Activated effector memory CD4-positive, alpha-beta T cell treated with anti-CD3 and anti-CD28 coated beads, Interleukin-2, amount 50 U/mL, for 16 hours (primary cell): Measurements from ENCODE around the gene TTC28.
"Not testable (repeated sequence)": the region's sequence is repeated elsewhere in the genome, so short reads cannot be mapped to it uniquely, and the experiment has no call there.

Source experiments
- DNase-seq: peaks from one replicate; pipeline ENCODE4 v3.0.0-alpha.2; 2020

Gene TTC28

DNA sequence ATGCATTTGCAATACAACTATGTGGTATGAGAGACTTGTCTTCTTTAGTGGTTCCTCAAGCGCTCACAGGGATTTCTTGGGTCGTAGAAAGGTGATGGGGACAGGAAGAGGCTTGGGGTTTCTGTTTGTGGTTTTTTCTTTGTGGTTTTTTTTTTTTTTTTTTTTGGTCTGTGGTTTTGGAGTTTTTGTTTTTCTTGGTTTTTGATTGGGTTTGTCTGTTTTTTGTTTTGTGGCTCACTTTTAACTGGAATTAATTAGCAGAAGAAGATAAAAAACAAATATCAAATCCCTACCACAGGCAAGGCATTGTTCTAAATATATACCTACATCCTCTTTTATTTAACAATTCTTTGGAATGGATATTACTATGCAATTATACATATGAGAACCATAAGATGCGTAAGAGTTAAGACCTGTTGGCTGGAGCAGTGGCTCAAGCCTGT is 5.5 kb downstream of the TTC28 start:
- DNase-seq: no peak

DNA sequence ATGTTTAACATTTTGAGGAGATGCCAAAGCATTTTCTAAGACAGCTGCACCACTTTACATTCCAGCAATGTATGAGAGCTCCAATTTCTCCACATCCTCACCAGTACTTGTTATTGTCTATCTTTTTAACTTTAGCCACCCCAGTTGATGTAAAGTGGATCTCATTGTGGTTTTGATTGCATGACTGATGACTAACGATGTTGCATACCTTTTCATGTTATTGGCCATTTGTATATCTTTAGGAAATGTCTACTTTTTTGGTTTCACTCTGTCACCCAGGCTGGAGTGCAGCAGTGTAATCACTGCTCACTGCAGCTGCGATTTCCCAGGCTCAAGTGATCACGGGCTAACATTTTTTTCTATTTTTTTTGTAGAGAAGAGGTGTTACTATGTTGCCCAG is 8.9 kb downstream of the TTC28 start:
- DNase-seq: no peak

DNA sequence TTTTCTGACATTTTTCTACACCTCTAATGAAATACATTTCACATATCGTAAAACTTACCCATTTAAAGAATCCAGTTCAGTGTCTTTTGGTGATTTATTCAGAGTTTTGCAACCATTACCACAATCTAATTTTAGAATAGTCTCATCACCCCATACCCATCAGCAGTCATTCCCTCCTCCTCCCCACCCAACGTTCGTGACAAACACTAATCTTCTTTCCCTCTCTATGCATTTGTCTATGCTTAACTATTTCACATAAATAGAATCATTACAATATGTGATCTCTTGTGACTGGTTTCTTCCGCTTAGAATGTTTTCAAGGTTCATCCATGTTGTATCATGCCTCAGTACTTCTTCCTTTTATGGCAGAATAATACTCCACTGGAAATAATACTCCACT is 9.5 kb downstream of the TTC28 start:
- DNase-seq: no peak

DNA sequence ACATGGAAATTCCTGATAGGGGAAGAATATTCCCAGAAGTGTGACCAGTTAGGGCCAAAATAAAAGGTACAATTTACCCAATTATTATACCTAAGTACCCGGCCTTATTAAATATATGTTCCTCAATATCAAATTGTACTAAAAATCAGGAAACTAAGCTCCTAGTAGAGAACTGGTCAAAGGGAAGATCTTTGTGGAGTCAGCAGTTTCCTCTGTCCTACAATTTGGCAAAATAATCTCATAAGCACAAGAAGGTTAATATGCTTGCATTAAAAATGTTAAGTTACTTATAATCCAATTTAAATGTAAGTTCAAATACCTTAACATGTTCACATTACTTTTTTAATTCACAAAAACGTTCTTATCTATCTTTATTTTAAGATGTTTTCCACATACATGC is 10.3 kb downstream of the TTC28 start:
- no peak for DNase-seq

DNA sequence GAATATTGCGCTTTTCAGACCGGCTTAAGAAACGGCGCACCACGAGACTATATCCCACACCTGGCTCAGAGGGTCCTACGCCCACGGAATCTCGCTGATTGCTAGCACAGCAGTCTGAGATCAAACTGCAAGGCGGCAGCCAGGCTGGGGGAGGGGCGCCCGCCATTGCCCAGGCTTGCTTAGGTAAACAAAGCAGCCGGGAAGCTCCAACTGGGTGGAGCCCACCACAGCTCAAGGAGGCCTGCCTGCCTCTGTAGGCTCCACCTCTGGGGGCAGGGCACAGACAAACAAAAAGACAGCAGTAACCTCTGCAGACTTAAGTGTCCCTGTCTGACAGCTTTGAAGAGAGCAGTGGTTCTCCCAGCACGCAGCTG is 16.1 kb downstream of the TTC28 start:
- DNase-seq: not testable (repeated sequence)

DNA sequence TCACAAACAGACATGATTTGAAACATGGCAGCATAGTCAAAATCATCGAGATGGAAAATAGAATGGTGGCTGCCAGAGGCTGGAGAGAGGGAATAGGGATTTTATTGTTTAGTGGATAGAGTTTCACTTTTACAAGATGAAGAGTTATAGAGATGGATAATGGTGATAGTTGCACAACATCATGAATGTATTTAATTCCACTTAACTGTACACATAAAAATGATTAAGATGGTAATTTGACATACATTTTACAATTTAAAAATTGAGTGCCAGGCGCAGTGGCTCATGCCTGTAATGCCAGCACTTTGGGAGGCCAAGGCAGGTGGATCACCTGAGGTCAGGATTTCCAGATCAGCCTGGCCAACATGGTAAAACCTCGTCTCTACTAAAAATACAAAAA is 21.2 kb downstream of the TTC28 start:
- DNase-seq: no peak

DNA sequence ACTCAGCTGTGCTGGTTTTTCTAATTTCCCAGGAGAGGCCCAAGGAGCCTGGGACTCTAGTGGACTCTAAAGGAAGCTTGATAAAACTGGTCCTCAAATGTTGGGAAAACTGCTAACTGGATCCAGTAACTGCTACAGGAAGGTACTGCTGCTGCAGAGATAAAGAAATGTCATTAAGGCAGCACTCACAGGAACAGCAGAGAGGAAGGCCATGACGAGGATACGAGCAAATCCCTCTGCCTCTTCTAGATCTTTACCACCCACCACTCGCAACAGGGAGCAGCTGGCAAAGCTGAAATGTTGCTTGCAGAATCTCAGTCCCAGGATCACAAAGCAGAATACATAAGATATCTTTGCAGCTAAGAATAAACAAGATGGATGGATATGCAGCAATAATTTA is 23.5 kb downstream of the TTC28 start:
- no peak for DNase-seq

DNA sequence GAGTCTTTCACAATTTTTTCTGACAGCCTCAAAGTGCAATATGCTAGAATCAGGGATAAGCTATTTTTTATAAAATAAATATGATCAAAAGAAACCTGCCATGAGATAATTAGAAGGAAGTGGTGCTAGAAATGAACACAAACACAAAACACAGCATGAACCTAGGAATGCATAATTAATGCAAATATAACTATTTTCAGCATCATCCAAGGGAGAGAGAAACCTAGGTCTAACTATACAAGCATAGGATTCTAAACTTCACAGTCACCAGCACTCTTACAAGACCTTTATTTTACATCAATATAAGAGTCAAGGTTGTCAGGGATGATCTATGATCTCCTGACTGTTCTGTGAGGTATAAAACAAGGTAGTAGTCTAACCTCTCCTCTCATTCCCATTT is 29.2 kb downstream of the TTC28 start:
- no peak for DNase-seq

DNA sequence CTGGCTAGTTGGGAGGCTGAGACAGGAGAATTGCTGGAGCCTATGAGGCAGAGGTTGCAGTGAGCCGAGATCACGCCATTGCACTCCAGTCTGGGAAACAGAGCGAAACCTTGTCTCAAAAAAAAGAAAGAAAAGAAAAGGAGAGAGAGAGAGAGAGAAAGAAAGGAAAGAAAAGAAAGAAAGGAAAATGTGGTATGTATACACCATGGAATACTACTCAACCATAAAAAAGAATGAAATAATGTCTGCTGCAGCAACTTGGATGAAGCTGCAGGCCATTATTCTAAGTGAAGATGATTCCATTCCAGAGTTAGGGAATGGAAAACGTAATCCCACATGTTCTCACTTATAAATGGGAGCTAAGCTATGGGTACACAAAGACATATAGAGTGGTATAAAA is 30.8 kb downstream of the TTC28 start:
- DNase-seq: no peak

DNA sequence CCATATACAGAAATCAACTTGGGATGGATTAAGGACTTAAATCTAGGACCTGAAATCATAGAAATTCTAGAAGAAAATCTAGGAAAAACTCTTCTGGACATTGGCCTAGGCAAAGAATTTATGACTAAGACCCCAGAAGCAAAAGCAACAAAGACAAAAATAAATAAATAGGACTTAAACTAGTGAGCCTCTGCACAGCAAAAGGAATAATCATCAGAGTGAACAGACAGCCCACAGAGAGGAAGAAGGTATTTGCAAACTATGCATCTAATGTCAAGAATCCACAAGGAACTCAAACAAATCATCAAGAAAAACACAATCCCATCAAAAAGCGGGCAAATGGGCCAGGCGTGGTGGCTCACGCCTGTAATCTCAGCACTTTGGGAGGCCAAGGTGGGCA is 32.4 kb downstream of the TTC28 start:
- no peak for DNase-seq

DNA sequence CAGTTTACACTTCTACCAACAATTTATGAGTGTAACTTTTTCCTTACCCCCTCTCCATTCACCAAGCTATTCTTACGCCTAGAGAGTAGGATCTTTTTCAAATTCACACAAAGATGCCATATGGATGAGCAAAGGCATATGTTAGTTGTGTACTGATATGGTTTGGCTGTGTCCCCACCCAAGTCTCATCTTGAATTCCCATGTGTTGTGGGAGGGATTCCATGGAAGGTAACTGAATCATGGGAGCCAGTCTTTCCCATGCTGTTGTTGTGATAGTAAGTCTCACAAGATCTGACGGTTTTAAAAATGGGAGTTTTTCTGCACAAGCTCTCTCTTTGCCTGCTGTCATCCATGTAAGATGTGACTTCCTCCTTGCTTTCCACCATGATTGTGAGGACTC is 40.3 kb downstream of the TTC28 start:
- no peak for DNase-seq

DNA sequence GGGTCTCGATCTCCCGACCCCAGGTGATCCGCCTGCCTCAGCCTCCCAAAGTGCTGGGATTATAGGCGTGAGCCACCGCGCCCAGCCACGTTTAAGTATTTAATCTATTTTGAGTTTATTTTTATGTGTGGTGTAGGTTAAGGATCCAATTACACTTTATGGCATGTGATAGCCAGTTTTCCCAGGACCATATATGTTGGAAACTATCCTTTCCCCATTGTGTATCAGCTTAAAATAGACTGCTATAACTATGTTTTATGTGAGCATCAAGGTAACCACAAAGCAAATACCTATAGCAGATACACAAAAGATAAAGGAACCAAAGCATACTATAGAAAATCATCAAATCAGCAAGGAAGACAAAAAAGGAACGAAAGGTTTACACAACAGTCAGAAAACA is 42.4 kb downstream of the TTC28 start:
- DNase-seq: no peak

DNA sequence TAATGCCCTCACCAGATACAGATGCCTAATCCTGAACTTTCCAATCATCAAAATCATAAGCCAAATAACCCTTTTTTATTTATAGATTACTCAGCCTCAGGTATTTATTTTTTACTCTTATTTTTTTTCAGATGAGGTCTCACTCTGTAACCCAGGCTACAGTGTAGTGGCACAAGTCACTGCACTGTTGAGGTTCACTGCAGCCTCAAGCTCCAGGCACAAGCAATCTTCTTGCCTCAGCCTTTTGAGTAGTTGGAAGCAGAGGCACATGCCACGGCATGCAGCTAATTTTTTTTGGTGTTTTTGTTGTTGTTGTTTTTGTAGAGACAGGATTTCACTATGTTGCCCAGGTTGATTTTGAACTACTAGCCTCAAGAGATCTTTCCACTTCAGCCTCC is 49.5 kb downstream of the TTC28 start:
- DNase-seq: no peak

DNA sequence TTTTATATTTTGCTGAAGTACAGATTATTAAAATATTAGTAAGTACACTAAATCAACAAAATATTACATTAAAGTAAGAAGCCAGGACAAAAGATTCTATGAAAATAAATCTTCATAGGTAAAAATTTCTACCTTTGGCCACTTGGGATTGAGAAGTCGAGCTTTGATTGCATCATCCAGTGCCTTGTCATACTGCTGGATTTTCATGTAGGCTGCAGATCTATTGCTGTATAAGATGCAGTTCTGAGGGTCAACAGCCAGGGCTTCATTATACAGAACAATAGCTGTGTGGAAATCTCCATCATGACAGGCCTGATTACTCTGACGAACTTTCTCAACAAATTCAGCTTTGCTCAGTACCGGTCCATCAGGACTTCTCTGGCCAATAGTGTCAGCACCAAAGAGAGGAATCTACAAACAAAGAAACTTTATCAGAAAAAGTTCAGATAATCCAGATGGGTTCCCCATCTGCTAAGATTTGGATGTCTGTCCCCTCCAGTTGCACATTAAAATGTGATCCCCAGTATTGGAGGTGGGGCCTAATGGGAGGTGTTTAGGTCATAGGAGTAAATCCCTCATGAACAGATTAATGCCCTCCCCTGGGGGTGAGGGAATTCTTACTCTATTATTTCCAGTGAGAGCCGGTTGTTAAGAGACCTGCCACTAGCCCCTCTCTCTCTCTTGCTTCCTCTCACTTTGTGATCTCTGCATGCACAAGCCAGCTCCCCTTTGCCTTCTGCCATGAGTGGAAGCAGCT is 50.0 kb downstream of the TTC28 start:
- no peak for DNase-seq

DNA sequence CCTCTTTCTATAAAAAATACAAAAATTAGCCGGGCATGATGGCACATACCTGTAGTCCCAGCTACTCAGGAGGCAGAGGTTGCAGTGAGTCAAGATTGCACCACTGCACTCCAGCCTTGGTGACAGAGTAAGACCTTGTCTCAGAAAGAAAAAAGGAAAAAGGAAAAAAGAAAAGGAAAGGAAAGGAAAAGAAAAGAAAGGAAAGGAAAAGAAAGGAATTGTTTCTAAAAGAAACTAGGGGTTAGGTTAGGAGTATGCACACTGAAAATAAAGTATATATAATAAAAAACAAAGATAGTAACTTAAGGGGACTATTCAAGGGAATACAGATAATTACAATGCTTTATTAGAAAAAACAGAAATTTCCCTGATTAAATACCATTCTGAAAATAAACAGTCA is 50.9 kb downstream of the TTC28 start:
- no peak for DNase-seq

DNA sequence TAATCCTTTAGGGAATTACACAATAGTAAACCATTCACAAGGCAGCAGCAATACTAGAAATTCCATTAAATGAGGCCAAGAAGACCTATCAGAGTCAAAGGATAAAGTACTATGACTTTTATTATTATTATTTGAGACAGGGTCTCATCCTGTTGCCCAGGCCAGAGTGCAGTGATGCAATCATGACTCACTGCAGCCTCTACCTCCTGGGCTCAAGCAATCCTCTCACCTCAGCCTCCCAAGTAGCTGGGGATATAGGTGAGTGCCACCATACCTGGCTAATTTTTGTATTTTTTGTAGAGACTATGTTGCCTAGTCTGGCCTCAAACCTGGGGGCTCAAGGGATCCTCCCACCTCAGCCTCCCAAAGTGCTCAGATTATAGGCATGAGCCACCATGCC is 51.8 kb downstream of the TTC28 start:
- no peak for DNase-seq

DNA sequence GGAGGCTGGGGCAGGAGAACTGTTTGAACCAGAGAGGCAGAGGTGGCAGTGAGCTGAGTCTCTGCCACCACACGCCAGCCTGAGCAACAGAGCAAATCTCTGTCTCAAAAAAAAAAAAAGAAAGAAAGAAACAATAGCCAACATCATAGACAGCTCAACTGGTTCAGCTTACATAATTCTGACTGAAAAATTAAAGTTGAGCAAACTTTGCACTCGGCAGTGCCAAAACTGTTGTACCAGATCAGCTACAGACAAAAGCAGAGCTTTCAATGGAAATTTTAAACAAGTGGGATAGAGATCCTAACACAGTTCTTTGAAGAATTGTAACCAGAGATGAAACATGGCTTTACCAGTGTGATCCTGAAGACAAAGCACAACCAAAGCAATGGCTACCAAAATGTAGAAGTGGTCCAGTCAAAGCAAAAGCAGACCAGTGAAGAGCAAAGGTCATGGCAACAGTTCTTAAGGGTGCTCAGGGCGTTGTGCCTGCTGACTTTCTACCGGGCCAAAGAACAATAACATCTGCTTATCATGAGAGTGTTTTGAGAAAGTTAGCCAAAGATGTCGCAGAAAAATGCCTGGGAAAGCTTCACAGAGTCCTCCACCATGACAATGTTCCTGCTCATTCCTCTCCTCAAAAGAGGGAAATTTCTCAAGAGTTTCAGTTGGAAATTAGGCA is 59.3 kb downstream of the TTC28 start:
- no peak for DNase-seq

DNA sequence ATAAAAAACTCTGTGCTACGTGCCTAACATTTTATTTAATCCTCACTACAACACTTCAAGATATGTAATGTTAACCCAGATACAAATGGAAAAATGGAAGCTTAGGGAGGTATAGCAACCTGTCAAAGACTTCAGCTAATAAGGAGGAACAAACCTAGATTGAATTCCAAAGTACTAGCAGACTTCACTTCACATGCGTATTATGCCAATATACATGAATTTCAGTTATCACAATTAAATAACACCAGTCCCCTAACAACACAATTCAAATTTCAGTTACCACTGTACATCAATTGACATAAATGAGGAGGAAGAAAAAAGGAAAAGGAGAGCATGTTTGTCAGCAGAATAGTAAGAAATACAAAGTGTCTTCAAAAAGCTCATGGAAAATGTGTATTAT is 60.4 kb downstream of the TTC28 start:
- no peak for DNase-seq

DNA sequence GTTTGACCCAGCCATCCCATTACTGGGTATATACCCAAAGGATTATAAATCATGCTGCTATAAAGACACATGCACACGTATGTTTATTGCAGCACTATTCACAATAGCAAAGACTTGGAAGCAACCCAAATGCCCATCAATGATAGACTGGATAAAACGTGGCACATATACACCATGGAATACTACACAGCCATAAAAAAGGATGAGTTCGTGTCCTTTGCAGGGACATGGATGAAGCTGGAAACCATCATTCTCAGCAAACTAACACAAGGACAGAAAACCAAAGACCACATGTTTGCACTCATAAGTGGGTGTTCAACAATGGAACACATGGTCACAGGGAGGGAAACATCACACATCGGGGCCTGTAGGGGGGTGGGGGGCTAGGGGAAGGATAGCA is 64.2 kb downstream of the TTC28 start:
- DNase-seq: not testable (repeated sequence)

DNA sequence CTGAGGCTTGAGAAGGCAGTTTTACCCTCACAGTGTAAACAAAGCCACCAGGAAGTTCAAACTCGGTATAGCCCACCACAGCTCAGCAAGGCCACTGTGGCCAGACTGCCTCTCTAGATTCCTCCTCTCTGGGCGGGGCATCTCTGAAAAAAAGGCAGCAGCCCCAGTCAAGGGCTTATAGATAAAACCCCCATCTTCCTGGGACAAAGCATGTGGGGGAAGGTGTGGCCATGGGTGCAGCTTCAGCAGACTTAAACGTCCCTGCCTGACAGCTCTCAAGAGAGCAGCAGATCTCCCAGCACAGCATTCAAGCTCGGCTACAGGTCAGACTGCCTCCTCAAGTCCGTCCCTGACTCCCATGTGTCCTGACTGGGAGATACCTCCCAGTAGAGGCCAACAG is 69.7 kb downstream of the TTC28 start:
- DNase-seq: no peak

DNA sequence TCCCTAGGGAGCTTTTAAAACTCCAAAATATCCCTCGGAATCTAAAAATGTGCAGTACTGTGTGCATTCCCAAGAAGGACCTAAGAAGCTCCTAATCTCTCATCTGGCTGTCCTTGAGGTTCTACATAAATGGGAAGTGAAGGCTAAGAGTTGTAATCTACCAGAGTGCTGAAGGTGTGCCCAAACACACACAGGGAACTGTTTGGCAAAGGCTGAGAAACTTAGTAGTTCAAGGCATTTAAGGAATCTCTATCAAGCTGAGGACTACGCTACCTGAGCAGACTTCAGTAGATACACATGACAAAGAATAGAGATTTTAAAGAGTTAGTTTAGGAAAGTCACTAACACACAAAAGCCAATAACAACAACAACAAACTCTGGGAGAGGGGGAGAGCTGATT is 71.1 kb downstream of the TTC28 start:
- DNase-seq: no peak

DNA sequence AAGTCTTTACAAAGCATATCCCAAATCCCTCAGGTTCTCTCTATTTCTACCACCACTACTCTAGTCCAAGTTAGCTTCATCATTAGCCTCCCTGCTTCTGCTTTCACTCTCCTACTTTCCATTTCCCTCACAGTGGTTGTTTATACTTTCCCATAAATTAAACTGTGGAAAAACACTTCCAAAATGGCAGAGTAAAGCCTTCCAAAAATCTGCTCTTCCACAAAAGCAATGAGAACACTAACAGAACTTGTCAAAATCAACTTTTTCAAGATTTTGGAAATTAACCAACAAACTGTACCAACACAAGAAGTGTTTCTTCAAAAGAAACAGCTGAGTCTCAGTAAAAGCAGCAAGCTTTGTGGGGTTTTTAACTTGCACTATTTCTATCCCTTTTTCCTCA is 71.8 kb downstream of the TTC28 start:
- no peak for DNase-seq

DNA sequence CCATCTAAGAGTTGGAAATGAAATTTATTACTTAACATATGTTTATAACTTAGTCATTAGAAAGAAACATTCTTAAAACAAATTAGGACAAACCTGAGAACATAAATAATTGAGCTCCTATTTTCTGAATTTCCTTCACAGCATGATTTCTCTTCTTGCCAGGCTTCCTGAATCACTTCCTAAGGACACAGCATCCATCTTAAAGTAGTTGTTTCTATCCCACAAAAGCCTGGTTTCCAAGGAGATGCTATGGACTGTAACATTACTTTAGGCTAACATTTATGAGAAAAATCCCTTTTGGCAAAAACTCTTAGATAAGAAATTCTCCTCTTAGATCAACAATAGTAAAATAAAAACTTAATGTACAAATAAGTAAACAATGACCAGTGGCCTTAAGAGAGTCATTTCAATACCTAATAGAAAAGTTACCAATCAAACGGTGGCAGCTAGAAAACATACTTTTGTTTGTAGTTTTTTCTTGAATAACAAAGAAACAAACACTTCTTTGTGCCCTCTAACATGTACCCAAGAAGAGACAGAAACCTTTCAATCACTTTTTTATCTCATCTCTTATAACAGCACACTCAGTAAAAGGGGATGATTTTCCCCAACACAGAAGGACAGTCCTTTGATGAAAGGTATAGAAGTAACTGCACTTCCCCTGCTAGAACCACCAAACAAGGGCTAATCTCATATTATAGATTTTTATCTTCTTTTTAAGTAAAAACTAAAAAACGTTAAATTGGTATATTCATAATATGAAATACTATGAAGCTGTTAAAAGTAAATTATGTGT is 74.5 kb downstream of the TTC28 start:
- DNase-seq: no peak

DNA sequence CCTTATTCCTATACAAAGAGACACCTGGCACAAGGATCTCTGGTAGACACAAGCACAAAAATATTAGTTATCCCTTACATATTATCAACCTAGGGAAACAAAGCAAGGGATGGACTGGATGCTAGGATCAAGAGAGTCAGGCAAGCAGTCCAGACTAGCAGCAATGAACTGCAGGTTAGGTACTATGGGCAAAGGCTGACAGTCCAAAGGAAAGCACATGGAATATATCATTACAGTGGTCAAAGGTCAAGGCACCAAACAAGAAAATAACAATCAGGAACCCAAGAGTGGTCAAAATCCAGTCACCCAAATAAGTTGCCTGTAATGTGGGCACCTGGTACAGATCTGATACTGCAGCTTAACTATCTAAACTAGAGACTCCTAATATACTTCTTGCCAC is 77.7 kb downstream of the TTC28 start:
- DNase-seq: no peak
